GM20431 (cell line): ENCODE data around the gene CNGA1.

Source experiments
- in situ Hi-C: fragments of 300-500 bp; cut with MseI, MboI; formaldehyde crosslinking; loops from one replicate; pipeline ENCODE4 v1.15.0; 2020; ENCODE audit warnings: low sequenced_read_pairs; ENCODE audit not compliant: unreplicated experiment

Gene CNGA1

DNA sequence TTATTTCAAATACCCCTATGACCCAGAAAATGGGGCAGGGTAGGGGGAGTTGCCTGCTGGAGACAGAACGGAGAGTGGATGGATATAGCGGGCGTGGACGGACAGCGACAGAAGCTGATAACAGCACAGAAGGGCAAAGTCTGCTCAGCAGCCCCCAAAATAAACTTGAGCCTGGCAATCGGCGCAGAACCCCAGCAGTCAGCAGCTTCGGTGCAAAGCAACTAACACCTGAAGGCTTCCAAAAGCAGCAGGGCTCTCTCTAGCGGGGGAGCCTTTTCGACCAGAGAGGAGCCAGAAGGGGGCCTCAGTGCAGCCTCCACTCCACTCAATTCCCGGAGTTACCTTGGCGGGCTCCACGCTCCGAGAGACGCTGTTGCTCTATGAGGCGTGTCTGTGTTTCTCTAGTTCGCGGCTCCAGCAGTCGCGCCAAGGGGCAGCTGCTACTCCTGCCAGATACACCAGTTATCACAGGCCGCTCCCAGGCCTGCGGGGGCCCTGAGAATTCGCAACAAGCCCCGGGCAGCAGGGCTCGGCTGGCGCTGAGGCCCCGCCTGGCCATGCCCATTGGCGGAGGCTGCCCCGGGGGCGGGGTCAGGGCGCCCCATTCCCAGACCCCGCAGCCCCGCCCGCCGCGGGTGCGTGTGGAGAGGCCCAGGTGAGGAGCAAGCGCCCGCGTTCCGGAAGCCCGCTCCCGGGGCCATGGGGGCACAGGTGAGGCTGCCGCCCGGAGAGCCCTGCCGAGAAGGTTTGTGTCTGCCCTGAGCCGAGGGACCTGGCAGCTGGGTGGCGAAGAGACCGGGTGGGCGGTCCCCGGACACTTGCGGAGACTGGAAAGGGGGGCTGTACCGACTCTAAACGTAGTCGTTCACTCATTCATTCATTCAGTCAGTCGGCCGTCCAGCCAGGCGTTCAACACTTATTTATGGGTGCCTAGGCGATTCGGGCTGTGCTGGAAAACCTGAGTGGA, at the start of gene CNGA1, which contains the start of gene NIPAL1:
CNGA1 (minus strand) TSS at position 541 of the 967 bp plus-strand sequence. CDS start 63,992 bp downstream, outside the sequence.
NIPAL1 (plus strand) TSS at position 632 of the 967 bp plus-strand sequence; CDS start at position 700, 68 bp downstream.
- in situ Hi-C loops, result no loop called here

DNA sequence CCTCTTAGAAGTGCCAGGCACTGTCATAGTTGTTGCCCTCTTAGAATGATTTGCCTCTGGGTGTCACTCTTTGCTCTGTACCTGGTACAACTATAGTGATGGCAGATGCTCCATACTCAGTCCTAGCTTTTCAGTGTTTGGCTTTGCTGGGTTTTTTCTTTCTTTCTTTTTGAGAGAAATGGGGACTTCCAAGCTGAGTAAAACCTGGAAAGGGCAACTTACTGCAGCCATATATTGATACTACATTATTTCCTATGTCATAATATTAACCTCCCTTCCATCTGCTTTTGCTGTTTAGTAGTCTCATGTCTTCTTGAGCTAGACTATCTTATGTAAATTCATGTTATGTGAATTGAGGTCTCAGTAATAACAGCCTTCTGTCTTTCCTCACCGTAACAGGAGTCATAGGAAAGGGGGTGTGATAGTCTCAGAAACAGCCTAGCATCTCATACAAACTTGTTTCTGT, 49.1 kb upstream of the CNGA1 start:
- in situ Hi-C loops, result no loop called here

GRCh38 chr4:48064349-48064748, 47.9 kb upstream of the CNGA1 start:
- in situ Hi-C loops, result no loop called here

DNA sequence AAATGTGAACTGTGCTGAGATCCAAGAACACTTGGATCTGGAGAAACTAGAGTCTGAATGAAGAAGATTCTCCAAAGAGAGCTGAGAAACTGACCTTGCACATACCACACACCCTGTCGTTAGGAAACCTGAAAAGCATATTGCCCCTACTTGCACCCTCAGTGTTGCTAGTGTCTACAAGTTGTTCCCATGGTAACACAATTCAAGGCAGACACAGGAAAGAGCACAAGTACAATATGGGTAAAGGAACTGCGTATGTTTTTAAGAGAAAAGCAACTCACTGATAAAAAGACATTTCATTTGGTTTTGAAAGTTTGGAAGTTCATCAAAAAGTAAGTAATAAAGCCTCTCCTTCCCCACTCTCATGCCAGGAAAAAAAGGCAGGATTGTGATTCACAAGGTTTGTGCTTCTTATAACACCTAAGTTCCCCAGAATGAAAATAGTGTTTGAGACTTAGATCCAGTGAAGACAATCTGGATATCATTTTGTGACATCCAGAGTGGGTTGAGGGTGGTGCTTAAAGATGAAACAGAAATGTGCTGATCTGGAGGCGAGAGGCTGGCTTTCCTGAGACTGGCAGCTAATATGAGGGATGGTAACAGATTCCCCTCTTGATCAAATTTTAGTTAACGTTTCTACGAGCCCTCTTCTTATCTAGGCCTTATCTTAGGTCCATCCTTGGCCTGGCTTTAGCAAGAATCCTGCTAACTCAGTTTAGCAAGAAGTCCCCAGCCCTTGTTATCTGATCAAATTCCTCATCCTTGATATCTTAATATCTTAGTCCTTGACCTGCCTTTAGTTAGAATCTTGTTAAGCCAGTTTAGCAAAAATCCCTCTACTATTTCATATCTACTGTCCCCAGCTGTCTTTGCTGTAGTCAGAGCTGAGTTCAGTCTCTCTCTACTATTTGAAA, 42.4 kb upstream of the CNGA1 start:
- in situ Hi-C loops, result no loop called here

DNA sequence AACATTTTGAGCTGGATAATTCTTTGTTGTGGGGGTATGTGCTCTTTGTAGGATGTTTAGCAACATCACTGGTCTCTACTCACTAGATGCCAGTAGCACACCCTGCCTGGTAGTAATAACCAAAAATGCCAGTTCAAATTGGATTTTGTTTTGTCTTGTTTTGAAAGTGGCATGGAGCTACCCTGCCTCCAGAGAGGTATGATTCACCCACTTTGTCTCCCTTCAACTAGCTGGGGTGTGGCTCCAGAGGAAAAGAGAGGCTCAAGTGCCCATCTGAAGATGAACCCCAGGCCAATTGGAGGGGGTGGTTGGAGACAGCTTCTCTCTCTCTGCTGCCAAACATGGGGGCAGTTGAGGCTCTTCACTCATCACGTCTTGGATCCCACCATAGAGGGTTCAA, 34.6 kb upstream of the CNGA1 start:
- in situ Hi-C loops, result no loop called here

- in situ Hi-C loops, result no loop called here
Observed at GRCh38 chr4:48049483-48049882, 33.0 kb upstream of the CNGA1 start.

GRCh38 chr4:48047896-48048295, 31.4 kb upstream of the CNGA1 start:
- in situ Hi-C loops, result no loop called here

- in situ Hi-C loops, result no loop called here
Observed at GRCh38 chr4:48047421-48047844, 31.0 kb upstream of the CNGA1 start.

- in situ Hi-C loops, result no loop called here
Observed at GRCh38 chr4:48046059-48046458, 29.6 kb upstream of the CNGA1 start.

DNA sequence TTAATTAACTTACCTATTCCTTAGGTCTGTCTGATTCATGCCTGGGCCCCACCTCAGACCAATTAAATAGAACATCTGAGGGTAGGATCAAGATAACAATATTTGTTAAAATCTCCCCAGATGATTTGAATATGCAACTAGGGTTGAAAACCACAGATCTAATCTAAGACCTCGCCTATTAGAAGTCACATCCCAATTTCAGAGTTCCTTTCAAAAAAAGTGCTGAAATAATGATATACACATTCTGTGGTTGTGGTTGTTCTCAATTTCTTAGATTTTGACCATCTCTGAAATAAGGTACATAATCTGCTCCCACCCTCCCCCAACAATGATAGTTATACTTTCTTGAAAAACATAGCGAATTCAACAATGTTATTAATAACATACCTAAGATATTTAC, 27.8 kb upstream of the CNGA1 start:
- in situ Hi-C loops, result no loop called here

DNA sequence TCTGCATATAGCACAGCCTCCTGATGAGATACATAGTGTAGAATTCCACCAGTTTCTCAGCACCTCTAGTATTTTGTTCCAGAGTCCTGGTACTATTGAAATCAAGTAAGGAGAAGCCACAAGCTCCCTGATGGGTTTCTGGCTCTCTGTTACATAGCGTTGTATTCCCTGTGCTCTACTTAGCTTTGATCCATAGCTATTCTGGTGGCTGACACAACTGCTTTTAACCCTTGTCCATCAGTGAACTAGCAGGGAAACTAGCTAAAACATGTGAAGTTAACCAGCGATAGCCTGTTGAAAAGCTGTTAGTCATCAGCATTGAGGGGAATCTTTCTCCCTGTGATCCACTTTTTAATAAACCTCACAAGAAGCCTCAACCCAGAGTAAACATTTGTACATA, 27.0 kb upstream of the CNGA1 start:
- in situ Hi-C loops, result no loop called here

DNA sequence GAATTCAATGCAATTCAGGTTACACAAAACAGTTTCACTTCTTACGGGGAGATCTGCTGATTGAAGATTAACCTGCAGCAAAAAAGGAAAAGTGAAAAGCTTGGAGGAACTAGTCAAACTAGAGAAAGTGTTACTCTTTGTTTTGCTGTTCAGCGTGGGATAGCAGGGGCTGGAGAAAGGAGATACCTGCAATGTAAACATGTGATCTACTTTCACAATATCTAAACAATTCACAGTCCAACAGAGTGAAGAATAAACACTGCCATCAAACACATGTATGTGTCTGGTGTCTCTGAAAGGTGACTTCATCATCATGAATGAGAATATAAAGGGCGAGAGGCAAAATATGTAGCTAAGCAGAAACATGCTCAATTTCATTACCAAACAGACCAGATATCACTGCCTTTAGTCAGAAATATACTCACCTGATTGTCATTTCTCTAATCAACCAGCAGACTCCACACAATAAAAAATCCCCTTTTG, 26.5 kb upstream of the CNGA1 start:
- in situ Hi-C loops, result no loop called here

- in situ Hi-C loops, result no loop called here
Observed at GRCh38 chr4:48041535-48042137, 25.2 kb upstream of the CNGA1 start.

GRCh38 chr4:48039561-48039960, 23.1 kb upstream of the CNGA1 start:
- in situ Hi-C loops, result no loop called here

- in situ Hi-C loops, result no loop called here
Observed at GRCh38 chr4:48038666-48039065, 22.2 kb upstream of the CNGA1 start.

GRCh38 chr4:48037117-48037462, 20.6 kb upstream of the CNGA1 start:
- in situ Hi-C loops, result no loop called here

- in situ Hi-C loops, result no loop called here
Observed at GRCh38 chr4:48035952-48036351, 19.5 kb upstream of the CNGA1 start.

- in situ Hi-C loops, result no loop called here
Observed at GRCh38 chr4:48033825-48034413, 17.4 kb upstream of the CNGA1 start.

- in situ Hi-C loops, result no loop called here
Observed at GRCh38 chr4:48033412-48033811, 16.9 kb upstream of the CNGA1 start.

GRCh38 chr4:48032721-48033120, 16.2 kb upstream of the CNGA1 start:
- in situ Hi-C loops, result no loop called here
